Thyroid gland (tissue), 4 donors: ENCODE results near the gene SLC52A3. TPM values are rescaled to one million over a fixed set of nuclear protein-coding genes. Genes with fewer than 3 reads are reported as not detected.
A peak's percentile ranks its signal among the peaks of the same experiment; 100 is the strongest.

Experiments
- DNase-seq, 2 donors: peaks; one replicate each; pipeline ENCODE4 v3.0.0-alpha.2; 2019
- H3K27ac ChIP-seq, 3 donors: fragments of 200-600 bp; sonication (generic); 1 replicate in 2 of 3; 2 replicates in 1 of 3; pipeline ENCODE4 v1.5.1; 2016 to 2019; ENCODE audit warnings: mild to moderate bottlenecking in 1 of 3, moderate library complexity in 1 of 3
- H3K27me3 ChIP-seq: fragments of 200-600 bp; sonication (generic); one replicate; pipeline ENCODE4 v1.5.1; 2019
- H3K36me3 ChIP-seq, 2 donors: fragments of 200-600 bp; sonication (generic); one replicate each; pipeline ENCODE4 v1.5.1; 2016 to 2019
- H3K4me1 ChIP-seq, 2 donors: fragments of 200-600 bp; sonication (generic); one replicate each; pipeline ENCODE4 v1.5.1; 2017 to 2019
- H3K4me3 ChIP-seq, 3 donors: fragments of 200-600 bp; sonication (generic); replicated peaks in 1 of 3; 1 replicate in 2 of 3; 2 replicates in 1 of 3; pipeline ENCODE4 v1.5.1; 2016; ENCODE audit warnings: mild to moderate bottlenecking in 1 of 3
- H3K9me3 ChIP-seq: fragments of 200-600 bp; sonication (generic); one replicate; pipeline ENCODE4 v1.5.1; 2017
- CTCF ChIP-seq, 6 experiments: fragments of 200-600 bp in 3 of 6; fragments of 450-650 bp in 3 of 6; sonication (generic) in 3 of 6; IDR thresholded peaks; one replicate each; pipeline ENCODE4 v1.5.1; 2016 to 2019; ENCODE audit warnings: antibody characterized with exemption in 6 of 6, mild to moderate bottlenecking in 2 of 6, inconsistent platforms in 1 of 6, moderate library complexity in 1 of 6
- POLR2A ChIP-seq, 2 donors: fragments of 450-650 bp; IDR thresholded peaks; one replicate each; pipeline ENCODE4 v1.6.1; 2017; ENCODE audit warnings: antibody characterized with exemption in 2 of 2, mild to moderate bottlenecking in 2 of 2, moderate library complexity in 1 of 2
- WGBS, 2 donors: methylation state at CpG; one replicate each; pipeline ENCODE4 v1.1.5; 2017; 5-methylcytosine and 5-hydroxymethylcytosine counted together
- intact Hi-C: fragments of 100-400 bp; cut with DNase I; formaldehyde crosslinking; loops from one replicate; pipeline ENCODE4 v1.15.1; 2023
- total RNA-seq, 4 donors: library from RNA; depleted of rRNA; stranded (reverse); fragments of >200 nt; gene quantifications; one replicate each; pipeline ENCODE4 v1.2.3, GENCODE V29; 2016

SLC52A3 gene
- total RNA-seq, 4 donors from 2014 or later, result 0.24 to 2.0 (median 0.63) TPM

GRCh38 chr20:764255-764654 lies 4.0 kb downstream of the SLC52A3 start:
- Histone ChIP-seq H3K4me3 (no peak overlapping the region), H3K4me1 (peaks cover 0 to 5% of the 10 kb centered on the region in 2 donors), H3K36me3 (no peaks in the 10 kb centered on the region), H3K9me3 (no peaks in the 10 kb centered on the region), H3K27ac (no peak overlapping the region), H3K27me3 (no peaks in the 10 kb centered on the region)
- DNase-seq, result no peak
- intact Hi-C loops, result no loop called here
- 73 to 87% methylated on average over 3 of the region's 3 CpGs for WGBS, 2 donors
- TF ChIP-seq POLR2A (IDR thresholded peaks at IDR 0.05) (no peak), CTCF (IDR thresholded peaks at IDR 0.05) (no peak)

- intact Hi-C loops, result no loop called here
- DNase-seq, result no peak
- Histone ChIP-seq H3K36me3 (no peaks in the 10 kb centered on the region), H3K27ac (no peak overlapping the region), H3K9me3 (no peaks in the 10 kb centered on the region), H3K4me1 (peaks cover 0 to 5% of the 10 kb centered on the region in 2 donors), H3K4me3 (no peak overlapping the region), H3K27me3 (no peaks in the 10 kb centered on the region)
- WGBS, 2 donors, result 88 to 91% methylated on average over 6 to 13 of the region's 24 CpGs
- no peak for TF ChIP-seq CTCF (IDR thresholded peaks at IDR 0.05)
- TF ChIP-seq POLR2A (IDR thresholded peaks at IDR 0.05), result no peak
Measured at GRCh38 chr20:761418-762381, 6.6 kb downstream of the SLC52A3 start.

DNA sequence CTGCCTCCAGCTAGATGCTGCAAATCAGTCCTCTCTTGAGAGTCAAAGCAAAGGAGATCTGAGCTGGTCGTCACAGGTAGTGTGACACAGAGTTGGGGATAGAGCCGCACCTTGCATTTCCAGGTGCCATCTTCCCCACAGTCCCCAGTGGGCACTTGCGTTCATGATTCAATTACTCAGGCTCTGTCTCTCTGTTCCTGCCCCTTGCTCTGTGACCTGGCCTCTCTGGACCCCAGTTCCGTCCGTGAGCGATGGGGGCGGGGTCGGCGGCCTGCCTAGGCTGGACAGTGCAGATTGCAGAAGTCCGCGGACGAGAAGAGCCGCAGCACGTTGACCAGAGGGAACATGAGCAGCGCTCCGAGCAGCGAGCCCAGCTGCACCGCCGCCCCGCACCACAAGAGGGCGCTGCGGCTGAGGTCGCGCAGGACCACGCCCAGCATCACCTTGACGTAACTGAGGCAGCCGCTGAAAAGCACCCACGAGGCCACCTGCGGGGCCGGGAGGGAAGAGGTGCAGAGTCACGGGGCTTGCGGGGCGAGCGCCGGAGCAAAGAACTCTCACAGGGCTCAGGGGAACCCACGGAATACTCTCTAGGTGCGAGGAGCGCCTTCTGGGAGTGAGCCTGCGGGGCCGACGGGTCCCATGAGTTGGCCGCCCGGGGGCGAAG lies 7.4 kb downstream of the SLC52A3 start:
- TF ChIP-seq POLR2A (IDR thresholded peaks at IDR 0.05), result no peak
- peak; percentile 24 to 81 (median 44) for TF ChIP-seq CTCF (IDR thresholded peaks at IDR 0.05)
- Histone ChIP-seq H3K27me3 (no peaks in the 10 kb centered on the region), H3K36me3 (no peaks in the 10 kb centered on the region), H3K27ac (no peak overlapping the region), H3K9me3 (no peaks in the 10 kb centered on the region), H3K4me1 (peaks cover 0 to 5% of the 10 kb centered on the region in 2 donors), H3K4me3 (no peak overlapping the region)
- intact Hi-C loops, result no loop called here
- peak; percentile 16 to 28 for DNase-seq
- 28 to 37% methylated on average over 34 to 36 of the region's 44 CpGs for WGBS, 2 donors

DNA sequence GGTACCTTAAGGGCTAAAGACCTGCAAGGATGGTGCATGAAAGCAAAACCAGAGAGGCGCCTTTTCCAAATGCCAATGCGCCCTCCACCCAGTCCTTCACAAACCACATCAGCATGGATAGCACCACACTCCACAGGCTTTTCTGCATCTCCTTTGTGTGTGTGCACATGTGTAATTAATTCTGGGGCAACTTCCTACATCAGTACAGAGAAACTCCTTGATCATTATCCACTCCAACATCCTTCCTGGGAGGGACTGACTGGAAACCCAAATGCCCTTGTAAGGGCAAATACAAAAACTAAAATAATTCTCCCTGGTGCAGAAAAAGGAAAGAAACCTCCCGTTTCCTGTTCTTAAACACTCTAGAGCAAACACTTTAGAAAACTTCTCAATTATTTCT lies 10.8 kb downstream of the SLC52A3 start:
- Histone ChIP-seq H3K36me3 (no peaks in the 10 kb centered on the region), H3K27ac (no peak overlapping the region), H3K9me3 (no peaks in the 10 kb centered on the region), H3K4me3 (no peak overlapping the region), H3K27me3 (no peaks in the 10 kb centered on the region), H3K4me1 (peaks cover 0 to 5% of the 10 kb centered on the region in 2 donors)
- no peak for DNase-seq
- intact Hi-C loops, result no loop called here
- TF ChIP-seq POLR2A (IDR thresholded peaks at IDR 0.05) (no peak), CTCF (IDR thresholded peaks at IDR 0.05) (no peak)
- WGBS, 2 donors, result 33 to 48% methylated on average over 3 of the region's 3 CpGs

GRCh38 chr20:755941-756340 lies 12.4 kb downstream of the SLC52A3 start:
- H3K4me1 ChIP-seq, result peaks cover 0 to 4% of the 10 kb centered on the region in 2 donors
- no peak overlapping the region for H3K4me3 ChIP-seq
- intact Hi-C loops, result no loop called here
- H3K27me3 ChIP-seq, result no peaks in the 10 kb centered on the region
- H3K27ac ChIP-seq, result no peak overlapping the region
- no peaks in the 10 kb centered on the region for H3K9me3 ChIP-seq
- no peaks in the 10 kb centered on the region for H3K36me3 ChIP-seq
- DNase-seq, result no peak
- TF ChIP-seq CTCF (IDR thresholded peaks at IDR 0.05) (no peak), POLR2A (IDR thresholded peaks at IDR 0.05) (no peak)
- 81 to 86% methylated on average over 6 of the region's 6 CpGs for WGBS, 2 donors
